ENCODE results near the gene LHX4. TPM values are rescaled to one million over a fixed set of nuclear protein-coding genes. Genes with fewer than 3 reads are reported as not detected.

LHX4 gene
- total and polyA plus RNA-seq, 2 of the 8 experiments (the other 6 are each of a cell fraction or from before 2014, with no cell fraction given) = 0.85 to 4.9 TPM

DNA sequence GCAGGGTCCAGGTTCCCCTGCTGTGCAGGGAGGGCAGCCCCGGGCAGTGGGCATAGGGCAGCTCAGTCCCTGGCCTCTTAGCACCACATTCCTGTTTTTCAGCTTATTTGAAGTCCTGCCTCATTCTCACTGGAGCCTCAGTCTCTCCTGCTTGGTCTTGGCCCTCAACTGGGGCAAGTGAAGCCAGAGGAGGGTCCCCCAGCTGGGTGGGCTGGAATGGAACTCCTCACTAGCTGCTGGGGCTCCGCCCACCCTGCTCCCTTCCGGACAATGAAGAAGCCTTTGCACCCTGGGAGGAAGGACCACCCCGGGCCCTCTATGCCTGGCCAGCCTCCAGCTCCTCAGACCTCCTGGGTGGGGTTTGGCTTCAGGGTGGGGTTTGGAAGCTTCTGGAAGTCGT lies 32.8 kb upstream of the LHX4 start (continued):
- TF ChIP-seq CHD7 (IDR thresholded peaks at IDR 0.05; ENCODE audit: insufficient replicate concordance, low read length) (no peak), SIX5 (IDR thresholded peaks at IDR 0.05; ENCODE audit: low read depth, low read length) (no peak), JUN (IDR thresholded peaks at IDR 0.05; ENCODE audit: low read depth, low read length) (no peak), POLR2A (IDR thresholded peaks at IDR 0.05; ENCODE audit: control extremely low read depth in 1 of 2, low read depth in 2 of 2, low read length in 2 of 2) (no peak), RBBP5 (IDR thresholded peaks at IDR 0.05; ENCODE audit: borderline replicate concordance, low read depth, low read length) (no peak), CREB1 (IDR thresholded peaks at IDR 0.05) (no peak), EGR1 (IDR thresholded peaks at IDR 0.05; ENCODE audit: borderline replicate concordance, low read depth, low read length) (no peak)

Measured in H1 (cell line).